Measurements from ENCODE around the gene FZD10. TPM values are rescaled to one million over a fixed set of nuclear protein-coding genes. Genes with fewer than 3 reads are reported as not detected.

The FZD10 gene
- total and polyA plus RNA-seq, 2 experiments from 2014 or later, result 0.11 to 0.45 TPM

DNA sequence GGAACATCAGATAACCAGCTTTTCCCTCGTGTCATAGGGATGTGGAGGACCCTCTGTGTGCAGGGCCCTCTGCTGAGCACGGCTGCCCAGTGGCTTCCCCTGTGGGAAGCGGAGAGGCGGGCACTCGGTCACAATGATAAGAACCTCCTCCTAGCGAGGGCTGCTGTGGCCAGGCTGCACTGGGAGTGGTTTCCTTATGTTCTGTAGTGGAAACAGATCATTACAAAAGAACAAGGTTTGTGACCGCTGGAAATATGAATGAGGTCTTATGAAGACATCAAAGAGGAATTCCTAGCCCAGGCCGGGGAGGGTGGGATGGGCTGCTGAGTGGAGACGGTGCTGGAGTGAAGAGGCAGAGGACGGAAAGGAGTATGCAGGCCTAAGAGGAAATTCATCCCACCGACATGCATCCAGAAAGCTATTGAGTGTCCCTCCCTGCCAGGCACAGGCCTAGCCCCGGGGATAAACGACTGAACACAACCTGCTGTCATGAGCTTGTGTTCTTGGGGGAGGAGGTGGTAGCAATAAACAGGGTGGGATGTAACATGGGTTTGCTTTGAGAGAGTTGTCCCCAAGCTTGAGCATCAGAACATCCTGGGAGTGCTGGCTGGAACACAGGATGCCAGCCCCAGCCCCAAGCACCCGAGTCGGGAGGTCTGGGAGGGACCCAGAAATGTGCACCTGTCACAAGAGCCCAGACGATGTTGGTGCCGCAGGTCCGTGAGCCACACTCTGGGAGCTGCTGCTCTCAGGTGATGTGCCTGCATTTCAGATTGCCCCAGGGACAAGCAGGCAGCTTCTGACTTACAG is 37.5 kb downstream of the FZD10 start (continued):
- no peak for TF ChIP-seq STAT1 (IDR thresholded peaks at IDR 0.05; ENCODE audit: unreplicated experiment)

DNA sequence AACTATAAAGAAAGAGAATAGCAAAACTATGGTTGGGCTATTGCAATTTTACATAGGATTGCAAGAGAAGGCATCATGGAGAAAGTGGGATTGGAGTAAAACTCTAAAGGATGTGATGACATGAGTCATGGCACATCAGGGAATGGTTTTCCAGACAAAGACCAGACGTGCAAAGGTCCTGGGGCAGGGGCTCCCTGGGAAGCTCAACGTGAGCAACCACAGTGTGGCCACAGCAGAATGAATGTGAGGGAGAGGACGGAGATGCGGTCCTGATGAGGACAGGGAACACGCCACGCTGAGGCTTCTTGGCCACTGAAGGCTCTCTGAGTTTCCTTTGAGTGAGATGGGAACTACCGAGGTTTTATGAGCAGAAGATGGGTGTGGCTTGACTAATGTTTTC is 38.2 kb downstream of the FZD10 start:
- Histone ChIP-seq H3K27ac (ENCODE audit: low read depth) (no peak overlapping the region), H2AFZ (no peak overlapping the region), H4K20me1 (replicated peaks; ENCODE audit: insufficient read depth) (no peaks in the 10 kb centered on the region), H3K79me2 (replicated peaks; ENCODE audit: insufficient read depth) (no peaks in the 10 kb centered on the region), H3K27me3 (ENCODE audit: insufficient read depth) (no peaks in the 10 kb centered on the region), H3K36me3 (ENCODE audit: insufficient read depth) (no peaks in the 10 kb centered on the region), H3F3A (replicated peaks; ENCODE audit: low read depth) (no peaks in the 10 kb centered on the region), H3K4me3 (no peak overlapping the region), H3K4me1 (ENCODE audit: insufficient read depth) (no peaks in the 10 kb centered on the region), H3K9me2 (ENCODE audit: insufficient read depth) (no peaks in the 10 kb centered on the region), H3K4me2 (no peak overlapping the region)
- Mint-ChIP-seq H3K27me3 (ENCODE audit: insufficient read depth, low read depth, poor library complexity) (peaks cover 6% of the 10 kb centered on the region), H3K4me1 (no peaks in the 10 kb centered on the region), H3K36me3 (ENCODE audit: low read depth) (peaks cover 51% of the 10 kb centered on the region), H3K4me3 (no peak overlapping the region), H3K9me3 (no peaks in the 10 kb centered on the region; the same call in 1 of the 3 replicates), H3K27ac (no peak overlapping the region)
- ATAC-seq (no peak), DNase-seq (ENCODE audit: low spot score) (no peak)
- TF ChIP-seq ZNF114 (CRISPR knock-in tag; IDR thresholded peaks at IDR 0.05), result no peak
- TF ChIP-seq CREB1 (CRISPR knock-in tag; IDR thresholded peaks at IDR 0.05; ENCODE audit: low read depth), result no peak
- TF ChIP-seq NANOG (IDR thresholded peaks at IDR 0.05; ENCODE audit: borderline replicate concordance), result no peak
- TF ChIP-seq, protein P1, sequence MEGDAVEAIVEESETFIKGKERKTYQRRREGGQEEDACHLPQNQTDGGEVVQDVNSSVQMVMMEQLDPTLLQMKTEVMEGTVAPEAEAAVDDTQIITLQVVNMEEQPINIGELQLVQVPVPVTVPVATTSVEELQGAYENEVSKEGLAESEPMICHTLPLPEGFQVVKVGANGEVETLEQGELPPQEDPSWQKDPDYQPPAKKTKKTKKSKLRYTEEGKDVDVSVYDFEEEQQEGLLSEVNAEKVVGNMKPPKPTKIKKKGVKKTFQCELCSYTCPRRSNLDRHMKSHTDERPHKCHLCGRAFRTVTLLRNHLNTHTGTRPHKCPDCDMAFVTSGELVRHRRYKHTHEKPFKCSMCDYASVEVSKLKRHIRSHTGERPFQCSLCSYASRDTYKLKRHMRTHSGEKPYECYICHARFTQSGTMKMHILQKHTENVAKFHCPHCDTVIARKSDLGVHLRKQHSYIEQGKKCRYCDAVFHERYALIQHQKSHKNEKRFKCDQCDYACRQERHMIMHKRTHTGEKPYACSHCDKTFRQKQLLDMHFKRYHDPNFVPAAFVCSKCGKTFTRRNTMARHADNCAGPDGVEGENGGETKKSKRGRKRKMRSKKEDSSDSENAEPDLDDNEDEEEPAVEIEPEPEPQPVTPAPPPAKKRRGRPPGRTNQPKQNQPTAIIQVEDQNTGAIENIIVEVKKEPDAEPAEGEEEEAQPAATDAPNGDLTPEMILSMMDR (conservative IDR thresholded peaks at IDR 0.05; ENCODE audit: low read depth in 2 of 2), result no peak
- TF ChIP-seq, protein P2, sequence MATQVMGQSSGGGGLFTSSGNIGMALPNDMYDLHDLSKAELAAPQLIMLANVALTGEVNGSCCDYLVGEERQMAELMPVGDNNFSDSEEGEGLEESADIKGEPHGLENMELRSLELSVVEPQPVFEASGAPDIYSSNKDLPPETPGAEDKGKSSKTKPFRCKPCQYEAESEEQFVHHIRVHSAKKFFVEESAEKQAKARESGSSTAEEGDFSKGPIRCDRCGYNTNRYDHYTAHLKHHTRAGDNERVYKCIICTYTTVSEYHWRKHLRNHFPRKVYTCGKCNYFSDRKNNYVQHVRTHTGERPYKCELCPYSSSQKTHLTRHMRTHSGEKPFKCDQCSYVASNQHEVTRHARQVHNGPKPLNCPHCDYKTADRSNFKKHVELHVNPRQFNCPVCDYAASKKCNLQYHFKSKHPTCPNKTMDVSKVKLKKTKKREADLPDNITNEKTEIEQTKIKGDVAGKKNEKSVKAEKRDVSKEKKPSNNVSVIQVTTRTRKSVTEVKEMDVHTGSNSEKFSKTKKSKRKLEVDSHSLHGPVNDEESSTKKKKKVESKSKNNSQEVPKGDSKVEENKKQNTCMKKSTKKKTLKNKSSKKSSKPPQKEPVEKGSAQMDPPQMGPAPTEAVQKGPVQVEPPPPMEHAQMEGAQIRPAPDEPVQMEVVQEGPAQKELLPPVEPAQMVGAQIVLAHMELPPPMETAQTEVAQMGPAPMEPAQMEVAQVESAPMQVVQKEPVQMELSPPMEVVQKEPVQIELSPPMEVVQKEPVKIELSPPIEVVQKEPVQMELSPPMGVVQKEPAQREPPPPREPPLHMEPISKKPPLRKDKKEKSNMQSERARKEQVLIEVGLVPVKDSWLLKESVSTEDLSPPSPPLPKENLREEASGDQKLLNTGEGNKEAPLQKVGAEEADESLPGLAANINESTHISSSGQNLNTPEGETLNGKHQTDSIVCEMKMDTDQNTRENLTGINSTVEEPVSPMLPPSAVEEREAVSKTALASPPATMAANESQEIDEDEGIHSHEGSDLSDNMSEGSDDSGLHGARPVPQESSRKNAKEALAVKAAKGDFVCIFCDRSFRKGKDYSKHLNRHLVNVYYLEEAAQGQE (IDR thresholded peaks at IDR 0.05; ENCODE audit: unreplicated experiment), result no peak
- TF ChIP-seq ZNF331 (CRISPR knock-in tag; IDR thresholded peaks at IDR 0.05; ENCODE audit: low read depth), result no peak
- TF ChIP-seq POLR2AphosphoS5 (IDR thresholded peaks at IDR 0.05; ENCODE audit: low read depth), result no peak
- TF ChIP-seq, protein P3, sequence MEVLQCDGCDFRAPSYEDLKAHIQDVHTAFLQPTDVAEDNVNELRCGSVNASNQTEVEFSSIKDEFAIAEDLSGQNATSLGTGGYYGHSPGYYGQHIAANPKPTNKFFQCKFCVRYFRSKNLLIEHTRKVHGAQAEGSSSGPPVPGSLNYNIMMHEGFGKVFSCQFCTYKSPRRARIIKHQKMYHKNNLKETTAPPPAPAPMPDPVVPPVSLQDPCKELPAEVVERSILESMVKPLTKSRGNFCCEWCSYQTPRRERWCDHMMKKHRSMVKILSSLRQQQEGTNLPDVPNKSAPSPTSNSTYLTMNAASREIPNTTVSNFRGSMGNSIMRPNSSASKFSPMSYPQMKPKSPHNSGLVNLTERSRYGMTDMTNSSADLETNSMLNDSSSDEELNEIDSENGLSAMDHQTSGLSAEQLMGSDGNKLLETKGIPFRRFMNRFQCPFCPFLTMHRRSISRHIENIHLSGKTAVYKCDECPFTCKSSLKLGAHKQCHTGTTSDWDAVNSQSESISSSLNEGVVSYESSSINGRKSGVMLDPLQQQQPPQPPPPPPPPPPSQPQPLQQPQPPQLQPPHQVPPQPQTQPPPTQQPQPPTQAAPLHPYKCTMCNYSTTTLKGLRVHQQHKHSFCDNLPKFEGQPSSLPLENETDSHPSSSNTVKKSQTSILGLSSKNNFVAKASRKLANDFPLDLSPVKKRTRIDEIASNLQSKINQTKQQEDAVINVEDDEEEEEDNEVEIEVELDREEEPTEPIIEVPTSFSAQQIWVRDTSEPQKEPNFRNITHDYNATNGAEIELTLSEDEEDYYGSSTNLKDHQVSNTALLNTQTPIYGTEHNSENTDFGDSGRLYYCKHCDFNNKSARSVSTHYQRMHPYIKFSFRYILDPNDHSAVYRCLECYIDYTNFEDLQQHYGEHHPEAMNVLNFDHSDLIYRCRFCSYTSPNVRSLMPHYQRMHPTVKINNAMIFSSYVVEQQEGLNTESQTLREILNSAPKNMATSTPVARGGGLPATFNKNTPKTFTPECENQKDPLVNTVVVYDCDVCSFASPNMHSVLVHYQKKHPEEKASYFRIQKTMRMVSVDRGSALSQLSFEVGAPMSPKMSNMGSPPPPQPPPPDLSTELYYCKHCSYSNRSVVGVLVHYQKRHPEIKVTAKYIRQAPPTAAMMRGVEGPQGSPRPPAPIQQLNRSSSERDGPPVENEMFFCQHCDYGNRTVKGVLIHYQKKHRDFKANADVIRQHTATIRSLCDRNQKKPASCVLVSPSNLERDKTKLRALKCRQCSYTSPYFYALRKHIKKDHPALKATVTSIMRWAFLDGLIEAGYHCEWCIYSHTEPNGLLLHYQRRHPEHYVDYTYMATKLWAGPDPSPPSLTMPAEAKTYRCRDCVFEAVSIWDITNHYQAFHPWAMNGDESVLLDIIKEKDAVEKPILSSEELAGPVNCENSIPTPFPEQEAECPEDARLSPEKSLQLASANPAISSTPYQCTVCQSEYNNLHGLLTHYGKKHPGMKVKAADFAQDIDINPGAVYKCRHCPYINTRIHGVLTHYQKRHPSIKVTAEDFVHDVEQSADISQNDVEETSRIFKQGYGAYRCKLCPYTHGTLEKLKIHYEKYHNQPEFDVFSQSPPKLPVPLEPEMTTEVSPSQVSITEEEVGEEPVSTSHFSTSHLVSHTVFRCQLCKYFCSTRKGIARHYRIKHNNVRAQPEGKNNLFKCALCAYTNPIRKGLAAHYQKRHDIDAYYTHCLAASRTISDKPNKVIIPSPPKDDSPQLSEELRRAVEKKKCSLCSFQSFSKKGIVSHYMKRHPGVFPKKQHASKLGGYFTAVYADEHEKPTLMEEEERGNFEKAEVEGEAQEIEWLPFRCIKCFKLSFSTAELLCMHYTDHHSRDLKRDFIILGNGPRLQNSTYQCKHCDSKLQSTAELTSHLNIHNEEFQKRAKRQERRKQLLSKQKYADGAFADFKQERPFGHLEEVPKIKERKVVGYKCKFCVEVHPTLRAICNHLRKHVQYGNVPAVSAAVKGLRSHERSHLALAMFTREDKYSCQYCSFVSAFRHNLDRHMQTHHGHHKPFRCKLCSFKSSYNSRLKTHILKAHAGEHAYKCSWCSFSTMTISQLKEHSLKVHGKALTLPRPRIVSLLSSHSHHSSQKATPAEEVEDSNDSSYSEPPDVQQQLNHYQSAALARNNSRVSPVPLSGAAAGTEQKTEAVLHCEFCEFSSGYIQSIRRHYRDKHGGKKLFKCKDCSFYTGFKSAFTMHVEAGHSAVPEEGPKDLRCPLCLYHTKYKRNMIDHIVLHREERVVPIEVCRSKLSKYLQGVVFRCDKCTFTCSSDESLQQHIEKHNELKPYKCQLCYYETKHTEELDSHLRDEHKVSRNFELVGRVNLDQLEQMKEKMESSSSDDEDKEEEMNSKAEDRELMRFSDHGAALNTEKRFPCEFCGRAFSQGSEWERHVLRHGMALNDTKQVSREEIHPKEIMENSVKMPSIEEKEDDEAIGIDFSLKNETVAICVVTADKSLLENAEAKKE (CRISPR knock-in tag; IDR thresholded peaks at IDR 0.05), result no peak
- TF ChIP-seq, protein P4, sequence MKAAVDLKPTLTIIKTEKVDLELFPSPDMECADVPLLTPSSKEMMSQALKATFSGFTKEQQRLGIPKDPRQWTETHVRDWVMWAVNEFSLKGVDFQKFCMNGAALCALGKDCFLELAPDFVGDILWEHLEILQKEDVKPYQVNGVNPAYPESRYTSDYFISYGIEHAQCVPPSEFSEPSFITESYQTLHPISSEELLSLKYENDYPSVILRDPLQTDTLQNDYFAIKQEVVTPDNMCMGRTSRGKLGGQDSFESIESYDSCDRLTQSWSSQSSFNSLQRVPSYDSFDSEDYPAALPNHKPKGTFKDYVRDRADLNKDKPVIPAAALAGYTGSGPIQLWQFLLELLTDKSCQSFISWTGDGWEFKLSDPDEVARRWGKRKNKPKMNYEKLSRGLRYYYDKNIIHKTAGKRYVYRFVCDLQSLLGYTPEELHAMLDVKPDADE (IDR thresholded peaks at IDR 0.05), result no peak
- no peak for TF ChIP-seq EZH2phosphoT487 (IDR thresholded peaks at IDR 0.05; ENCODE audit: unreplicated experiment)
- TF ChIP-seq STAT1 (IDR thresholded peaks at IDR 0.05; ENCODE audit: unreplicated experiment), result no peak
- TF ChIP-seq JUNB (IDR thresholded peaks at IDR 0.05; ENCODE audit: unreplicated experiment), result no peak

Data from GM23338 (cell line).